Stimulated activated CD8-positive, alpha-beta memory T cell treated with anti-CD3 and anti-CD28 coated beads, Interleukin-4, amount 100 ng/mL, for 48 hours (primary cell): ENCODE results near the gene KLF1.
"Not testable (repeated sequence)": the region's sequence is repeated elsewhere in the genome, so short reads cannot be mapped to it uniquely, and the experiment has no call there.

Source experiments
- DNase-seq: peaks from one replicate; pipeline ENCODE4 v3.0.0-alpha.2; 2020

KLF1 gene

GRCh38 chr19:12890787-12891552 is 4.0 kb upstream of the KLF1 start, which contains the start of gene GCDH:
TSS of gene GCDH (plus strand) at chr19:12891160. CDS start at chr19:12891305, 145 bp downstream.
- DNase-seq = peak; percentile 96

DNA sequence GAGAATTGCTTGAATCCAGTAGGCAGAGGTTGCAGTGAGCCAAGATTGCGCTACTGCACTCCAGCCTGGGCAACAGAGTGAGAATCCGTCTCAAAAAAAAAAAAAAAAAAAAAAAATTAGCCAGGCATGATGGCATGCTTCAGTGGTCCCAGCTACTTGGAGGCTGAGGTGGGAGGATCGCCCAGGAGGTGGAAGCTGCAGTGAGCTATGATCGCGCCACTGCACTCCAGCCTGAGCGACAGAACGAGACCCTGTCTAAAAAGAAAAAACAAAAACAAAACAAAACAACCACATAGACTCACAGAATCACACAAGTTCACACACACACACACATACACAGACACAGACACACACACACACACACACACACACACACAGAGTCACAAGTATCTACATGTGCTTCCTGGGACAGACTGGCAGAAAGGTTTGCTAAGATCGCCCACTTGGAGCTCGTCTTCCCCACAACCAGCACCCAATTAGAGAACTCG is 3.3 kb upstream of the KLF1 start:
- not testable (repeated sequence) for DNase-seq

DNA sequence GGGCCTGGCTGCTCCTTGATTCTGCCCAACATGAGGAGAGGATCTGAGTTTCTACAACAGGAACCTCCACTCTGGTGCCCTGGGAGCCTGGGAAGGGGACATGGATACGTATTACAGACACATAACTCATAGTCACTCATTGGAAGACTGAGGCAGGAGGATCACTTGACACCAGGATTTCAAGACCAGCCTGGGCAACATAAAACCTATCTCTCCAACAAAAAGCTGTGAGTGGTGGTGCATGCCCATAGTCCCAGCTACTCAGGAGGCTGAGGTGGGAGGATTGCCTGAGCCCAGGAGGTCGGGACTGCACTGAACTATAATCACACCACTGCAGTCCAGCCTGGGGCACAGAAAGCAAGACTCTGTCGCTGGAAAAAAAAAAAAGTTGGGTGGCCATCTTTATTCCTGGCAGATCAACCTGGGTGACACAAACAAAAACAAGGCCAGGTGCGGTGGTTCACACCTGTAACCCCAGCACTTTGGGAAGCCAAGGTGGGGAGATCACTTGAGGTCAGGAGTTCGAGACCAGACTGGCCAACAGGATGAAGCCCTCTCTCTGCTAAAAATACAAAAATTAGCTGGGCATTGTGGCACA is 1.1 kb upstream of the KLF1 start:
- DNase-seq = no peak

GRCh38 chr19:12886651-12886968 is 391 bp downstream of the KLF1 start:
- no peak for DNase-seq

DNA sequence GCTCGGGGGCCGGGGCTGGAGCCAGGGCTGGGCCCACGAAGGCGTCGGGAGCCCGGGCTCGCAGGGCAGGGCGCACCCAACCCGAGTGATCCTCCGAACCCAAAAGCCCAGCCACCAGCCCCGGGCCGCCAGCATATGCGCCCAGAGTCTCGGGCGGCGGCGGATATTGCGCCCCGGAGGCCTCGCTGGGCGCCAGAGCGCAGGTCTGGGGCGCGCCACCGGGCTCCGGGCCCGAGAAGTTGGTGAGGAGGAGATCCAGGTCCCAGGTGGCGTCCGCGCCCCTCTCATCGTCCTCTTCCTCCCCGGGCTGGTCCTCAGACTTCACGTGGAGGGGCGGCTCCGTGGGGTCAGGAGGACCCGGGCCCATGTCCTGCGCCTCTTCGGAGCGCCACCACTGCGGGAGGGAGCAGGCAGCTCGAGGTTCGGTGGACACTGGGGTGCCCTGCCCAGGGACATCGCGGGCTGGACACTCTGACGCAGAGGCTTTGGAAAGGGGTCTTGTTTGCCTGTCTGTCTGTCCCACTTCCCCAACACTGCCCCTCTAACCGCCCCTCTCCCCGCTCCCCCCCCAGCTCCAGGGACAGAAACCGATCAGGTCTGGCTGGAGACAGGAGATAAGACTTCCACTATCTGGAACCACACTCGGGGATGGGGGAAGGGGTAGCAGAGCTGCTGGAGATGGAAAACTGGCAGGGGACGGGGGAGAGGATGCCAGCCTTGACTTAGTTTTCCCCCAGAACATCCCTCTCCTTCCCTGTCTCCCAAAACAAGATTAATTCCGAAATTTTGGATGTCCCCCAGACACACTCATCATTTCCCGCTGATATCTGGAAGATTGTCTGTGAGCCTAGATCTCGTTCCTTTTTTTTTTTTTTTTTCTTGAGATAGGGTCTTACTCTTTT is 1.0 kb downstream of the KLF1 start:
- DNase-seq = no peak

GRCh38 chr19:12884926-12885748 is 1.9 kb downstream of the KLF1 start:
- peak; percentile 95 for DNase-seq

GRCh38 chr19:12884627-12884925 is 2.4 kb downstream of the KLF1 start:
- DNase-seq = no peak

DNA sequence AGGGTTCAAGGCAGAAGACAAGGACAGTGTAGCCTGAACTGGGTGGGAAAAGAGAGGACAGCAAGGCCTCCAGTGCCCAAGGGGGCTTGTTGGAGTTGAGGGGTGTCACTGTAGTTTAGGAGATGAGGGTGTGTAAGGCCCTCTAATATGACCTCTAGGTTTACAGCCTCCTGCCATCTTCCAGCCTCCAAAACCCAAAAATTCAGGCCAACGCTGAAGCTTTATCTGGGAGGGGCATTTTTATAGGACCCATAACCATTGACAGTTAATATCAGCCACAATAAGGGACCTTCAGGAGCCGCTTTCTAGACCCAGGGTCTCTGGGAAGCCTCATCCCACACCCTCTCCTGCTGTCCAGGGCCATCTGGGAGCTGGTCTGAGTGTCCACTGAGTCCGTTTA is 2.8 kb downstream of the KLF1 start:
- DNase-seq = peak; percentile 26

- DNase-seq = no peak
Observed at GRCh38 chr19:12882589-12882988, 4.4 kb downstream of the KLF1 start.

GRCh38 chr19:12881172-12881808 is 5.7 kb downstream of the KLF1 start, which contains the start of gene DNASE2:
TSS of gene DNASE2 (minus strand) at chr19:12881449. CDS start at chr19:12881375, 74 bp downstream.
- DNase-seq = peak; percentile 95

DNA sequence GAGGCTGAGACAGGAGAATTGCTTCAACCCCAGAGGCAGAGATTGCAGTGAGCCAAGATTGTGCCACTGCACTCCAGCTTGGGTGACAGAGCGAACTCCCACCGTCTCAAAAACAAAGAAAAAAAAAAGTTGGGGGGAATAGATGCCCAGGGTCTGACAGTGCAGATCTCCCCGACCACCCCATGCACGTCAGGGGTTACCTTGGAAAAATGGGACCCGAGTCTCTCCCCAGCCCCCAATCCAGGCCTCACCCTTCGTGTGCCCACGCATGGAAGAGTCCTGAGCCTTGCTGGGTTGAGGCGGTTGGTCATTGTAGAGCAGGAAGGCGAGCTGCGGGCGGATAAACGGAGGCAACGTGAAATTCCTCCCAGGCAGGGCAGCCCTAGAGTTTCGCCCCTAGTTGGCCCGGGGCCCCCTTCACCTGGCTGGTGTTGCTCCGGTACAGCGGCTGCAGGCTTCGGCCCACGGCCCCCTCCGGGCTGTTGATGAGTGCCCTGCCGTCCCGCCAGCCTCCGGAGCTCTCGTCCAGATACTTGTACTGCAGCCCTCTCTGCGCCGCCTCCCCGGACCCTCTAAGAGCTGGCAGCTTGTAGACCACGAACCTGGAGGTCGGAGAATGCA is 6.3 kb downstream of the KLF1 start:
- peak; percentile 45 for DNase-seq

DNA sequence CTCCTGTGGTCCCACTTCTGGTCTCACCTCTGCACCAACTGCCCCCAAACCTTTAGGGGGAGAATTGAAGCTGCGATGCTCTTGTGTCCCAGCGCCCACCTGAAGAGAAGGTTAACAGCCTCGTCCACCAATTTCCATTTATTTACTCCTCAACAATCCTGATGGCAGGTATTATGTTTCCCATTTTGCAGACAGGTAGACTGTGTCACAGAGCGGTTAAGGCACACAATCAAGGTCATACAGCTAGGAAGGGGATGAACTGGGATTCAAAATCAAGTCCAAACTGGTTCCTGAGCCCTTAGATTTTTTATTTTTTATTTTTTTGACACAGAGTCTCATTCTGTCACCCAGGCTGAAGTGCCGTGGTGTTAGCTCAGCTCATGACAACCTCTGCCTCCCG is 11.9 kb downstream of the KLF1 start:
- no peak for DNase-seq

DNA sequence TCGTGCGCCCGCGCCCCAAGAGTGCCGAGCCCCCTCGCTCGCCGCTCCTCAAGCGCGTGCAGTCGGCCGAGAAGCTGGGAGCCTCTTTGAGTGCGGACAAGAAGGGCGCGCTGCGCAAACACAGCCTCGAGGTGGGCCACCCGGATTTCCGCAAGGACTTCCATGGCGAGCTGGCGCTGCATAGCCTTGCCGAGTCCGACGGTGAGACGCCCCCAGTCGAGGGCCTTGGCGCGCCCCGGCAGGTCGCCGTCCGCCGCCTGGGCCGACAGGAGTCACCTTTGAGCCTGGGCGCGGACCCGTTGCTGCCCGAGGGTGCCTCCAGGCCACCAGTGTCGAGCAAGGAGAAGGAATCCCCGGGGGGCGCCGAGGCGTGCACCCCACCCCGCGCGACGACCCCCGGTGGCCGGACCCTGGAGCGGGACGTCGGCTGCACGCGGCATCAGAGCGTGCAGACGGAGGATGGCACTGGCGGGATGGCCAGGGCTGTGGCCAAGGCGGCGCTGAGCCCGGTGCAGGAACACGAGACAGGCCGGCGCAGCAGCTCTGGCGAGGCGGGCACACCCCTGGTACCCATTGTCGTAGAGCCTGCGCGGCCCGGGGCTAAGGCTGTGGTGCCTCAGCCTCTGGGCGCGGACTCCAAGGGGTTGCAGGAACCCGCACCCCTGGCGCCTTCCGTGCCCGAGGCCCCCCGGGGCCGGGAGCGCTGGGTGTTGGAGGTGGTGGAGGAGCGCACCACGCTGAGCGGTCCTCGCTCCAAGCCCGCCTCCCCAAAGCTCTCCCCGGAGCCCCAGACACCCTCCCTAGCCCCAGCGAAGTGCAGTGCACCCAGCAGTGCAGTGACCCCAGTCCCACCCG is 12.9 kb downstream of the KLF1 start:
- DNase-seq = no peak

GRCh38 chr19:12872941-12873890 is 13.8 kb downstream of the KLF1 start:
- DNase-seq = peak; percentile 76

DNA sequence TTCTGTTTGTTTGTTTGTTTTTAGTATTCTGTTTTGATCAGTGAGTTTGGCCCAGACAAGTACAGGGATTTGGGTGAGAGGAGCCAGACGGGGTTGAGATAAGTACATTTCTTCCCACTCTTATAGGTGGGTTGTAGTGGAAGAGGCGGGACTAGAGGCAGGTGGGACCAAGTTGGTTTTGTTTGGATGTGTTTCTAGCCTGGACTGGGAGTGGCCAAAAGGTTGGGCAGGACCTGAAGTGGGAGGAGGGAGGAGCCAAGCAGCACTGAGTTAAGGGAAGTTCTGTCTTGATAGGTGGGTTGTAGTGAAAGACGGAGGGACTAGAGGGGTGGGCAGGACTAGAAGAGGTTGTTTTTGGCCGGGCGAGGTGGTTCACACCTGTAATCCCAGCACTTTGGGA is 14.7 kb downstream of the KLF1 start:
- DNase-seq = no peak

GRCh38 chr19:12871681-12872080 is 15.3 kb downstream of the KLF1 start:
- DNase-seq = no peak

DNA sequence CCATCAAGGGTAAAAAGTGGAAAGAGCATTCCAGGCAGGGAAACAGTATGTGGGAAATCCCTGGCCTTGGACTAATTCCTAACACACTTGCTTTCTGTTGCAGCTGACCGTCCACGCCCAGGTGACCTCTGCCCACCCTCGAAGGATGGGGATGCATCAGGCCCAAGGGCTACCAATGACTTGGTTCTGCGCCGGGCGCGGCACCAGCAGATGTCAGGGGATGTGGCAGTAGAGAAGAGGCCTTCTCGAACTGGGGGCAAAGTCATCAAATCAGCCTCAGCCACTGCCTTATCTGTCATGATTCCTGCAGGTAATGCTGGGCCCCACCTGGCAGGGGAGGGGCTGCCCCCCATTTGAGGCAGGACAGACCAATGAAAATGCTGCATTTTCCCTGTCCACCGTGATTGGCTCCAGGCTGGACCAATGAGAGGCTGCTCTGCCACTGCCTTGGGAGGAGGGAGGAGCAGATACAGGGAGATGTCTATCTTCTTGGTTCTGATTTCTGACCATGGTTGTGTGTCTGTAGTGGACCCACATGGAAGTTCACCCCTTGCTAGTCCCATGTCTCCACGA is 18.4 kb downstream of the KLF1 start:
- DNase-seq = peak; percentile 59

- DNase-seq = peak; percentile 86
Observed at GRCh38 chr19:12867120-12868099, 19.6 kb downstream of the KLF1 start.
